Measurements from ENCODE around the gene ZNF138.
"Not testable (repeated sequence)": the region's sequence is repeated elsewhere in the genome, so short reads cannot be mapped to it uniquely, and the experiment has no call there.

ZNF138 gene

DNA sequence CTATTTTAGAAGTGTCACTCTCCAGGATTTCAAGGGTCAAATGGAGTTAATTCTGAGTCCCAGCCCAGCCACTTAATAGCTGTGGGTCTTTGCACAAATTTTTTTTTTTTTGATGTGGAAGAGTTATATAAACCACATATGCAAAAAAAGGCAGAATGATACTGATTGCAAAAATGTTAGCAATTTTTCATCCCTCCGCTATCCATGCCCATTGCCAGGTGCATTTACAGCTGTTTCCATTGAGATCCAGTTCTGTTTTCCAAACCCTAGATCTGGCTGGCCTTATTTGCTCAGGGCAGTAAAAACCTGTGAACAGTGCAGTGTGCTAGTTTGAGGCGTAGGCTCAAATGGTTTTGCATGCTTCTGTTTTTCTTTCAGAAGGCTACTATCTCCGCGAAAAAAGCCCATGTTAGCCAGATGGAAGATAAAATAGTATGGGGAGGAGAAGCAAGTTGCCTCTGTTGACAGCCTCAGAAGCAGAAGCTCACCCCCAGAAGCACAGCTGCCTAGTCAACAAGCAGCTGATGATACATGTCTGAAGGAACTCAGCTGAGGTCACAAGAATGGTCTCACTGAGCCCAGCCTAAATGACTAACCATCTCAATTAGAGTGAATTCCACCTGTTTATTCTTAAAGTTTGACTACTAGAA, 997 bp upstream of the ZNF138 start:
- Histone ChIP-seq H3K36me3 (ENCODE audit: control insufficient read depth, low read length) (peaks cover 29% of the 10 kb centered on the region), H3K27me3 (ENCODE audit: control insufficient read depth, low read length) (no peaks in the 10 kb centered on the region), H3K4me1 (ENCODE audit: control insufficient read depth, low read length) (peaks cover 18% of the 10 kb centered on the region), H3K9me2 (replicated peaks; ENCODE audit: control insufficient read depth, low read length) (no peaks in the 10 kb centered on the region), H3F3A (ENCODE audit: control insufficient read depth, insufficient read depth) (no peaks in the 10 kb centered on the region), H3K9me3 (ENCODE audit: control insufficient read depth, insufficient read depth, low read length) (no peaks in the 10 kb centered on the region; the same call in 1 of the 2 replicates), H3K79me2 (ENCODE audit: control insufficient read depth, low read length) (peaks cover 37% of the 10 kb centered on the region), H4K20me1 (ENCODE audit: control insufficient read depth, insufficient read depth, low read depth, low read length) (no peaks in the 10 kb centered on the region; the same call in 1 of the 2 replicates), H3K4me3 (ENCODE audit: low read length) (peak overlapping the region; percentile 91; the same call in 1 of the 2 replicates), H3K27ac (ENCODE audit: low read depth, low read length) (no peak overlapping the region), H3K4me2 (ENCODE audit: low read length) (no peak overlapping the region)
- TF ChIP-seq, protein P1, sequence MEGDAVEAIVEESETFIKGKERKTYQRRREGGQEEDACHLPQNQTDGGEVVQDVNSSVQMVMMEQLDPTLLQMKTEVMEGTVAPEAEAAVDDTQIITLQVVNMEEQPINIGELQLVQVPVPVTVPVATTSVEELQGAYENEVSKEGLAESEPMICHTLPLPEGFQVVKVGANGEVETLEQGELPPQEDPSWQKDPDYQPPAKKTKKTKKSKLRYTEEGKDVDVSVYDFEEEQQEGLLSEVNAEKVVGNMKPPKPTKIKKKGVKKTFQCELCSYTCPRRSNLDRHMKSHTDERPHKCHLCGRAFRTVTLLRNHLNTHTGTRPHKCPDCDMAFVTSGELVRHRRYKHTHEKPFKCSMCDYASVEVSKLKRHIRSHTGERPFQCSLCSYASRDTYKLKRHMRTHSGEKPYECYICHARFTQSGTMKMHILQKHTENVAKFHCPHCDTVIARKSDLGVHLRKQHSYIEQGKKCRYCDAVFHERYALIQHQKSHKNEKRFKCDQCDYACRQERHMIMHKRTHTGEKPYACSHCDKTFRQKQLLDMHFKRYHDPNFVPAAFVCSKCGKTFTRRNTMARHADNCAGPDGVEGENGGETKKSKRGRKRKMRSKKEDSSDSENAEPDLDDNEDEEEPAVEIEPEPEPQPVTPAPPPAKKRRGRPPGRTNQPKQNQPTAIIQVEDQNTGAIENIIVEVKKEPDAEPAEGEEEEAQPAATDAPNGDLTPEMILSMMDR (IDR thresholded peaks at IDR 0.05; ENCODE audit: low read depth, low read length, poor library complexity, severe bottlenecking): no peak
- no peak for TF ChIP-seq EZH2phosphoT487 (IDR thresholded peaks at IDR 0.05; ENCODE audit: borderline replicate concordance, low read length)

DNA sequence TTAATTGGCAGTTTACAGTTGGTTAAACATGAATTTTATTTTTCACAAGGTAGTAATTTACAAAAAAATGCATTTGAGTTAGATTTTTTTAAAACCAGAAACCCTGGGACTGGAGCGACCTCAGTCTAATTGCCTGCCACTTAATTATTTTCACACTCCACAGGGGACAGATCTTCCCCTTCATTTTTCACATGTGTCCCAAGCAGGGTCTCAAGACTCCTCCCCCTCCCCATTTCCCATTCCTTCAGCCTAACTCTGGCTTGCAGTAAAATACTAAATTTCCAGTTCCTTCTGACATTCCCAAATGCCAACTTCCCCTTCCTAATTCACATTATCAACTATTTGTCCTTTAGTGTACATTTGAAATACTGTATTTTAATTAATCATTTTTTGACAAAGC, 948 bp downstream of the ZNF138 start:
- Histone ChIP-seq H3F3A (ENCODE audit: control insufficient read depth, insufficient read depth) (no peaks in the 10 kb centered on the region), H3K9me2 (replicated peaks; ENCODE audit: control insufficient read depth, low read length) (no peaks in the 10 kb centered on the region), H3K79me2 (ENCODE audit: control insufficient read depth, low read length) (peaks cover 56% of the 10 kb centered on the region), H3K36me3 (ENCODE audit: control insufficient read depth, low read length) (peaks cover 49% of the 10 kb centered on the region), H4K20me1 (ENCODE audit: control insufficient read depth, insufficient read depth, low read depth, low read length) (no peaks in the 10 kb centered on the region; the same call in 1 of the 2 replicates), H3K4me1 (ENCODE audit: control insufficient read depth, low read length) (peaks cover 23% of the 10 kb centered on the region), H3K27ac (ENCODE audit: low read depth, low read length) (peak overlapping the region; percentile 67), H3K27me3 (ENCODE audit: control insufficient read depth, low read length) (no peaks in the 10 kb centered on the region), H3K4me3 (ENCODE audit: low read length) (peak overlapping the region; percentile 91), H3K4me2 (ENCODE audit: low read length) (peak overlapping the region; percentile 79), H3K9me3 (ENCODE audit: control insufficient read depth, insufficient read depth, low read length) (no peaks in the 10 kb centered on the region; the same call in 1 of the 2 replicates)
- no peak for TF ChIP-seq EZH2phosphoT487 (IDR thresholded peaks at IDR 0.05; ENCODE audit: borderline replicate concordance, low read length)
- TF ChIP-seq, protein P1 (IDR thresholded peaks at IDR 0.05; ENCODE audit: low read depth, low read length, poor library complexity, severe bottlenecking): no peak

DNA sequence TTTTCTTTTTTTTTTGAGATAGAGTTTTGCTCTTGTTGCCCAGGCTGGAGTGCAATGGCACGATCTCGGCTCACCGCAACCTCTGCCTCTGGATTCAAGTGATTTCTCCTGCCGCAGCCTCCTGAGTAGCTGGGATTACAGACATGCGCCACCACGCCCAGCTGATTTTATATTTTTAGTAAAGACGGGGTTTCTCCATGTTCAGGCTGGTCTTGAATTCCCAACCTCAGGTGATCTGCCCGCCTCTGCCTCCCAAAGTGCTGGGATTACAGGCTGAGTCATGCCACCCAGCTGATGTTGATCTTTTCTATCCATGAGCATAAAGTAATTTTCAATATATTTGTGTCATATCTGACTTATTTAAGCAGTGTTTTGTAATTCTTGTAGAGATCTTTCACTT, 4.9 kb downstream of the ZNF138 start:
- not testable (repeated sequence) for H4K20me1 ChIP-seq (ENCODE audit: control insufficient read depth, insufficient read depth, low read depth, low read length); H3K4me3 ChIP-seq (ENCODE audit: low read length); H3K27me3 ChIP-seq (ENCODE audit: control insufficient read depth, low read length); H3K9me2 ChIP-seq (replicated peaks; ENCODE audit: control insufficient read depth, low read length); H3F3A ChIP-seq (ENCODE audit: control insufficient read depth, insufficient read depth); H3K9me3 ChIP-seq (ENCODE audit: control insufficient read depth, insufficient read depth, low read length); H3K4me2 ChIP-seq (ENCODE audit: low read length); H3K27ac ChIP-seq (ENCODE audit: low read depth, low read length)
- Histone ChIP-seq H3K4me1 (ENCODE audit: control insufficient read depth, low read length) (peaks cover 21% of the 10 kb centered on the region), H3K79me2 (ENCODE audit: control insufficient read depth, low read length) (peaks cover 93% of the 10 kb centered on the region), H3K36me3 (ENCODE audit: control insufficient read depth, low read length) (peaks cover 87% of the 10 kb centered on the region)

DNA sequence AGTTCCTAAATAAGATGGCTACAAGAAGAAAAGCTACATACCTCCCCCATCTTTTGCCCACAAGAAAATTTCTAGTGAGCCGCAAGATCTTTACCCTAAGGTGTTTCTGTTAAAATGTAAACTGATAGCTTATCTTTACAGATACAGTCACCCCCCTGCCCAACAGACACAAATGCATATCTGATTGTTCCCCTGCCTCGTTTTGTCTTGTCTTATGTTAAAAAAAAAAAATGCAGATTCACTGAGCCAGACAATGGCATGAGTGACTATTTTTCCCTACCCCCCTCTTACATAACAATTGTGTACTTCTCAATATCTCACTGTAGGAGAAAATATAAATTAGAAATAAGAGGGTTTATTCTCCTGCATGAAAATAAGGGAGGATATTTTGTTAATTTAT, 8.5 kb downstream of the ZNF138 start:
- peaks cover 79% of the 10 kb centered on the region for H3K36me3 ChIP-seq (ENCODE audit: control insufficient read depth, low read length)
- H3K4me1 ChIP-seq (ENCODE audit: control insufficient read depth, low read length): peaks cover 9% of the 10 kb centered on the region
- H3K9me3 ChIP-seq (ENCODE audit: control insufficient read depth, insufficient read depth, low read length): peaks cover 7% of the 10 kb centered on the region; the same call in 1 of the 2 replicates
- H3K27me3 ChIP-seq (ENCODE audit: control insufficient read depth, low read length): no peaks in the 10 kb centered on the region
- no peak overlapping the region for H3K4me2 ChIP-seq (ENCODE audit: low read length)
- H3K4me3 ChIP-seq (ENCODE audit: low read length): no peak overlapping the region
- no peak for TF ChIP-seq EZH2phosphoT487 (IDR thresholded peaks at IDR 0.05; ENCODE audit: borderline replicate concordance, low read length)
- TF ChIP-seq, protein P1 (IDR thresholded peaks at IDR 0.05; ENCODE audit: low read depth, low read length, poor library complexity, severe bottlenecking): no peak
- H3K9me2 ChIP-seq (replicated peaks; ENCODE audit: control insufficient read depth, low read length): no peaks in the 10 kb centered on the region
- peaks cover 80% of the 10 kb centered on the region for H3K79me2 ChIP-seq (ENCODE audit: control insufficient read depth, low read length)
- no peaks in the 10 kb centered on the region for H3F3A ChIP-seq (ENCODE audit: control insufficient read depth, insufficient read depth)
- H3K27ac ChIP-seq (ENCODE audit: low read depth, low read length): no peak overlapping the region
- no peaks in the 10 kb centered on the region for H4K20me1 ChIP-seq (ENCODE audit: control insufficient read depth, insufficient read depth, low read depth, low read length)

Data from DOHH2 (cell line).